Dermis blood vessel endothelial cell (primary cell): Measurements from ENCODE around the gene LMX1A. TPM values are rescaled to one million over a fixed set of nuclear protein-coding genes. Genes with fewer than 3 reads are reported as not detected.

Experiments used
- DNase-seq: peaks from one replicate; pipeline ENCODE4 v3.0.0; 2010
- total RNA-seq: library from RNA; depleted of rRNA; stranded (reverse); fragments of >200 nt; gene quantifications from 2 replicates; pipeline ENCODE4 v1.2.3, GENCODE V29; 2014

LMX1A gene
- total RNA-seq, 1 donor from 2014 or later, result not detected

DNA sequence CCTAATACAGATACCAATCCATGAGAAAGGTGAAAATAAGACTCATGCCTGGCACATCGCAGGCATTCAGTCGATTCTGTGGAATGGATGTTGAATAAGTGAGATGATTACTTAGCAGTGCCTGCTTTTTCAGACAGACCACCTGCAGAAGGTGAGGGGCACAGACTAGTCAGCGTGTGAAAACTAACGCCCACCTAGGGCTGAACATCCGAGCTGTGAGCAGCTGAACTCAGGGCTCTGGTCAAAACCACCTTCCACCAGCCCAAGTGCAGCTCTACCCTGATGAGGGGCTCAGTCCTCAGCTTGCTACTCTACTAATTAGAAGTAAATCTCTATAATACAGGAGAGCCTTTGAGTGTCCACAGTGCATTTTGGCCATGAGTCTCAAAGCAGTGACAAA, 32.5 kb downstream of the LMX1A start:
- no peak for DNase-seq

DNA sequence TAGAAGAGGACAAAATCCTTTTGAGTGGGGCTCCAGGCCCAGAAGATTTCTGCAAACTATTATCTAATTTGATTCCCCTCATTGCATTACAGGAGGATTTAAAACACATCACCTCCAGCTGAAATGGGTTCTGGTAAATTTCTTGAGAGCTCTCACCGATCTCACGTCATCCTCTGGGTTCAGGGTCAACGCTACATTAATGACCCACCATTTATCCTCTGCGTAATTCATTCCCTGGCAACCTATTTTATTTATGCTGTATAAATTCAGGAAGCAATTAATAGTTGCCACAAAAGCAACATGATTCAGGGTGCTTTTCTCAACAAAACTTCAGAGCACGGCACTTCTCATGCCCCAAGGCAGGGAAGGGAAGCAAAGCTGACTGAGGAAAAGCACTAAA, 38.9 kb downstream of the LMX1A start:
- no peak for DNase-seq

DNA sequence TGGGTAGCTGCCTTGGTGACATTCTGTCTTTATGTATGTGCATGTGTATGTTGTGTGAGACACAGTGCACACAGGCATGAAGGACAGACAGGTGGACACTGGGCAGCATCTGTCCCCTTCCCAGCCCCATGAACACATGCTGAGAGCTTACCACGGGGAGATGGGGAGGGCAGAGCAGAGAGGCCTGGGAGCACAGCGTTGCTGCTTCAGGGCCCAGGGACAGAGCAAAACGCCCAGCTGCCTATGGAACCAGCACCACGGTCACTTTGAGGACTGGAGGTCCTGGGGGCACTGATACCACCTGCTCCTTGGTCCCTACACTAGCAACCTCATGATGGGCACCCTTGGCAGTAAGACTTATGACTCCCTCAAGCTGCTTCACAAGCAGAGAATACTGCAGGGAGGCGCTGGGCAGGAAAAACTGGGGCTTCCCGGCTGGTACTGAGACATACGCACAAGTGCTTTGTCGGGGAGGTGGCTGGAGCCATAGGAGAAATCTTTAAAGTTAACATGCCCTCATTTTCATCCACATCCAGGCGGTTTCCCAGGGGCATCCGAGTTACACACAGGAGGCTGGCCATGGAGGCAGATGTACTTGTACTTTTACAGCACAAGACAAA, 40.3 kb downstream of the LMX1A start:
- DNase-seq, result no peak

DNA sequence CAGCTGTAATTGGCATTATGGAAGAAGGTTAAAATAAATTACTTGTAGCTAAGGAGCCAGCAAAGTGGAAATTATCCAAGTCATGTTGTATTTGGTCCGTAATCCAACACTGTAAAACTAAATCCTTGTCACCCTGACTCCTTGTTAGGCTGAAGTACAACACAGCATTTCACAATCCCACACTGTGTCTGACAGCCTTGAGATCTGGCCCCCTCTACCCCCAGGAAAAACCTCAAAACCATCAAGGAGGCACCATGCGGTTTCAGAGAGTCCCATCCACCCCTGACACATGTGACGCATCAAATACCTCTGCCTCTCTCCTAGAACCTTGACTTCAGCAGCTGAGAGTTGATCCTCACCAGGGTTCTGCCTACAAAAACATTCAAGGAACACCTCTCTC, 41.0 kb downstream of the LMX1A start:
- DNase-seq, result no peak

DNA sequence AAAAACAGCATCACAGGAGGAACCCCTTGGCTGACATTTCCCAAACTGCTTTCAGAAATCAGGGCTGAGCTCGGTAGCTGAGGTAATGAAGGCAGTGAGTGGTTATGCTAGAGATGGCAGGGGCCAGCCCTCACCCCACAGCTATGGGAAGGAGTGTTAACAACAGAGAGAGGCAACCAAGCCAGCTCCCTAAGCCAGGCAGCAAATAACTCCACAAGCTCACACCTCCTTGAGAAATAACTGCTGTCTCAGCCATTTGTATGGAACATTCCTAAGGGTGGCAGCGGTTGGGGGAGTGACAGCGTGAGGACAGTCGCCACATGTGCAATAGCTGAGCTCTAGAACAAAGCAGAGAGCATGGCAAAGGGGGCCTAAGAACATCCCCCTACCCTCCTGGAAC, 42.6 kb downstream of the LMX1A start:
- DNase-seq, result no peak

DNA sequence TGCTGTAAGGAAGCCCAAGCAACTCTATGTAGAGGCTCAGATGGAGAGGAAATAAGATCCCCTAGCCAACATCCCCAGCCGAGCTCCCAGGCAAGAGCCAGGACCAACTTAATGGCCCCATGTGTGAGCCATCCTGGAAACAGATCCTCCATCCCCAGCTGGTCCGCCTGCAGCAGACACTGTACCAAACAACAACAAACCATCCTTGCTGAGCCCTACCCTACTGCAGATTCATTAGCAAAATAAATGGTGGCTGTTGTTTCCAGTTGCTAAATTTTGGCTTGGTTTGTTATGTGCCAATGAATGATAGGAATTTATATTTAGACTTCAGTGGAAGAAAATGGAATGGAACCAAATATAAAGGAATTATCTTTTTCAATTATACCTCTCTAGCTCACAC, 43.9 kb downstream of the LMX1A start:
- DNase-seq, result no peak

DNA sequence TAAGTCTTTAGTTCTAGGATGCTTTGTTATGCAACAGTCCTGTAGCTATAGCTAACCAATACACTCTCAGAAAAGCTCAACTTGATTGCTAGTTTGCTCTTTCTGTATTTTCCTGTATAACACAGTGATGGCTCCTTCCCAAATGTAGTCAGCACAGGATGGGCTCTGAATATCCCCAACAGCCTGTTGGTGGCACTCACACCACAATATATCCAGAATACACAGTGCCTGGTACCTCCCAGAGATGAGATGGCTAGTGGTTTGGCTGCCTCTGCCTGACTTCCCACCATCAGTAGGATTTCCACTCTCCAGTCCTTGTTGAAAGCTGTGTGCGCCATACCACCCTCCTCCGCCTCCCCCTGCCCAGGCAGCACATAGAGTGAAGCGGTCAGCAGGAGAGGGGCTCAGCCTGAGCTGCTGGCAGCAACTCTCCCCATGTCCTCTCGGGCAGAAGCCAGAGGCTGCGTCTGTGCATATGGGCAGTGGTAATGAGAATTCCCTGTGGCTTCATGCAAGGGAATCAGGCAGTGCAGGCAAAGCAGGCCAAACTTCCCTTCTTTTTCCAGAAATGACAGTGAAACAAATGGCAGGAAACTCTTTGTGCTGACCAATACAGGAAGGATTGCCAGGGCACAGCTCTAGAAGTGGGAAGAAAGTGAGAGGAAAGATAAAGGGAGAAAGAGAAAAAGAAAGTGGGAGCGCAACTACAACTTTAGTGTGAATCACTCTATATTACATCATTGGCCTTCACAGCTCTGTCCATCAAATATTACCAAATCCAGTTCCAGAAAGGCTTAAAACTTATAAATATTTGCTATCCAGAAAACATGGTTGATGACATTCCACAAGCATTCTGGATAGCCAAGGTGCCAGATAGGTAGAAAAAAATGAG, 49.7 kb downstream of the LMX1A start:
- DNase-seq, result no peak

DNA sequence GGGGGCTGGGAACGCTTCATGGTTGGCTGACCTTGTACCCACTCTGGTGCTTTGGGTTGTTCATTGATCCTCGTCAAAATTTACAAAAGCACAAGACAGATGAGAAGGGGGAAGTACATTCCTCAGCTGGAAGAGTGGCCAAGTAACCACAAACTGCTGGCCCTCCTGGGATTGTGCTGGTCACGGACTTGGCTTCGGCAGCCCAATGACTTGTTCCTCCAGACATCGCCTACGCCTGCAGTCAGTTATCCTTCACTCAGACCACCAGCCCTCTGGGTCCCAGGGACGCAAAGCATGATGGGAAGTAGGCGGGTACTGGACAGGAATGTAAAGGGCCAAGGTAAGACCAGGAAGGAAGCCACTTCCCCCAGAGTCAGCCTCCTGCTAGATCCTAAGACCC, 53.1 kb downstream of the LMX1A start:
- no peak for DNase-seq

DNA sequence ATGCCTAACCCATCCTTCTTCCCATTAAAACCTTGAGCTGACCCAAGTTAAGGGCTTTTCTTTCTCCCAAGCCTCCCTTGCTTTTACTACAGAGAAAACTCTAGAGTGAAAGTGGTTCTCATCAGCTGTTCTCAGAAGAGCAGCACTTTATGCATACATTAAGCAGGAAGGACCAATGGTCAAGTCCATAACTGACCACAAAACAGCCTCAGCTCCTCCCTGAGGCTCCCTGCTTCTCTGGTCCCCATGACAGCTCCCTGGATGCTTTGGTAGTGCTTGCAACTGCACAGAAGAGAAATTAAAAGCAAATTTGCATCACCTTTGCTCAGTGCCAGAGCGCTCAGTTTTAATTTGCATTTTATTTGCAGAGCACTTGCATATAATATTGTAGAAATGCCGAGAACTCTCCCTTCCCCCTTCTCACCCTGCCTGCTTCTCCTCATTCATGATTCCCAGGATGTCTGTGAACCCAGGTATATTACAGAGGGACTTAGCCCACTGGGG, 56.1 kb downstream of the LMX1A start:
- no peak for DNase-seq

DNA sequence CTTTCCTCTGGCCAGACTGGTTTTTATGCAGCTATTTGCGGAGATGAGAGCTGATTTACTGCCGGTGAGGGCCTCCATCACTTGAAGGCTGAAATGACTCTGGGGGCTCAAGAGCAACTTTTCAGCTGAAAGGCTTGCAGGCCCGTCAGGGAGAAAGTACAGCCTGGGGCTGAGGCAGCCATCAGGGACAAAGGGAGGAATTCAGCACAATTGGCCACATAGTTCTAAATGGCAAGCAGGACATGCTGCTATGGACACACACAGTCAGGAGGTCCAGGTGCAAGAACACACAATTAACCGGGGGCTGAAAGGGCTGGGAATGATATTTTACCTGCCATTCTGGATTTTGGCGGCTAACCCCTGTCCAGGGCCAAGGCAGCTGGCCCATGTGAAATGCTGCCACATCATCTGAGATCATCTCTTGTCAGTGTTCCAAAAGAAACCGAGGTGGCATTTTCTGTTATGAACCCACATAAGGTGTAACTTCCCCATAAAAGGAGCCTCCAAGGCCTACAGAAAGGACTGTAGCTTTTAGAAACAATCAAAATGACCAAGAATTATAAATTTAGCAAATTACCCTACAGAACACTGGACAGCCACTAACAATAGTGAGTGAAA, 58.2 kb downstream of the LMX1A start:
- DNase-seq, result no peak

DNA sequence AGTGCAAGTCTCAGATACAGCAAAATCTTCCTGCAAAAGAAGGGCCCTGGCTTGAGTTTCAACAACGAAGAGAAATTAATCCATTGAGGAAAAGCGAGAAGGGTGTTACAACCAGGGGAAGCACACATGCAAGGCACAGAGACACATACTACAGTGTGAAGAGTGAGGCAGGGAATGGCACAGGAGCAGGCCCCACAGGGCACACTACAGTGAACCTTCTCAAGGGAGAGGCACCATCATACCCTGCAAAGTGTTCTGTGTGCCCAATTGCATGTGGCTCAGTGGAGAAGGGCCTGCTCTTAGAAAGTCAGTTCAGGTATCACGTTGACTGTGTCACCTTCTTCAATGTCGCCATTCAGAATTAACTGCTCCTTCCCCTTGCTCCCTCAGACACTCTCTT, 60.3 kb downstream of the LMX1A start:
- DNase-seq, result no peak

DNA sequence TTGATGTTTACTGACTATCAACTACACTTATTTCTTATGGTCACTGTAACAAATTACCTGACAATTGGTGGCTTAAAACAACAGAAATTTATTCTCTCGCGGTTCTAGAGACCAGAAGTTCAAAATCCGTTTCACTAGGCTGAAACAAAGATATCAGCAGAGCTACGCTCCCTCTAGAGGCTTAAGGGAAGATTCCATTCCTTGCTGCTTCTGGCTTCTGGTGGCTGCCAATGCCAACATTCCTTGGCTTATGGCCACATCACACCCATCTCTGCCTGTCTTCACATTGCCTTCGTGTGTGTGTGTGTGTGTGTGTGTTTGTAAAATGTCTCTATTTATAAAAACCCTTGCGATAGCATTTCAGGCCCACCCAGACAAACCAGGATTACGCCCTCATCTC, 66.4 kb downstream of the LMX1A start:
- DNase-seq, result no peak

DNA sequence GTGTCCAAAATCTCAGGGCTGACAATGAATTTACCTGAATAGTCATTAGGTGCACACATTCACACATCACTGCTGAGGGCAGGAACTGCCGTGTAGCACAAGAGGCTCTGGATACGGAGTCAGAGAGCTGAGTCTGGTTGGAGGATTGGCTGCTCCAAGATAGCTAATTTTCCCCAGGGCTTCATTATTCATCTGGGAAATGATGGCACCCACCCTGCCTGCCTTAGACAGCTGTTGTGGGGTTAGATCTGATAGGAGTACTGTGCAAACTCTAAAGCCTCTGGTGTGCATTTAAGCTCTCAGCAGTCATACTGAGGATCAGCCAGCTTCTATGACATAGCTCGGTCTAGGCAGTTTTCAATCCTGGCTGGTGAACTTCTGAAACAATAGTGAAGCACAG, 67.0 kb downstream of the LMX1A start:
- no peak for DNase-seq

DNA sequence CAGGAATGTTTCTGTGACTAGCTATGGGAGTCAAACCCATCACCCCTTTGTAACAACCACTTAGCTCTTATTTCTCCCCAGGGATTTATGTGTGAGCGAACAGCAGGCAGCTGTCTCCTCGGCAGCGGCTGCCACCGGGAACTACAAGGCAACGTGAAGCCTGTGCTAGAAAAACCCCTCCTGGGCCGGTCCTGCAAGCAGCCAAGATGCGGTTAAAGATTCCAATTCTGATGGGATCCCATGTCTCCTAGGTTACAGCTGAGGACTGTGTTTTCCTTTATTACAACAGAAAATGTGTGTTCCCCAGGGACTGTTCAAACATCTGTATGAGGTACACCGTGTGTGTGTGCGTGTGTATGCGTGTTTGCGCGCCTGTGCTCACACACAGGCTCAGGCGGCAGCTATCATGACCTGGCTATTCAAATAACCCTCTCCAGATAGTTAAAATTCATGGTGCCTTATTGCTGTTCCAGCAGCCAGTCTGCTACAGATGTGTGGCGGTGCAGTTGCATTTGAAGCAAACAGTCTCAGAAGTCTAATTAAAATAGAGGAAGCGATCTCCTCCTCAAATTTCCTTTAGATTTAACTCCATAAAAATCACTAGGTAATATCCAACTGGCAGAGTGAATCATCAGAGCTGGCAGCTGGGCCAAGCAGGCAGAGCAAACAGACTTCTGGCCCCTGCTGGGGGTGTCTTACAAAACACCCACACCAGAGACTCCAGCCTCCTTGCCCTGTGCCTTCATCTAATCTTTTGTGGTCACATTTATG, 68.0 kb downstream of the LMX1A start:
- DNase-seq, result no peak

DNA sequence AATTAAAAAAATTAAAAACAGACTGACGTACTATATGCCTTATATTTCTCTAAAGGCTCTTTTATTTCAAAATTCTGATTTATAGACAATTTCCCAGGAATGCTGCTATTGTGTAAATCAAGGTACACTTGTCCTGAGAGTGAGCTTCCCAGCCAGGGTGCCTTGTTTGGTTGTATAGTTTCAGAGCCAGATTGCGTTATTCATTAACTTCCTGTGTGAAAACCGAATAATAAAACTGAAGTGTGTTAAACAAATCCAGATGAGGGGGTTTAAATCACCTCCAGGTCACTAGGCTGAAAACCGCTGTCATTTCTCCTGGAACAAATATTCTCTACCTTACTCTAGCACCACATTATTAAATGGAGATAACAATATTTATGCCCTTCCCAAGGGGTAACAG, 68.7 kb downstream of the LMX1A start:
- no peak for DNase-seq

DNA sequence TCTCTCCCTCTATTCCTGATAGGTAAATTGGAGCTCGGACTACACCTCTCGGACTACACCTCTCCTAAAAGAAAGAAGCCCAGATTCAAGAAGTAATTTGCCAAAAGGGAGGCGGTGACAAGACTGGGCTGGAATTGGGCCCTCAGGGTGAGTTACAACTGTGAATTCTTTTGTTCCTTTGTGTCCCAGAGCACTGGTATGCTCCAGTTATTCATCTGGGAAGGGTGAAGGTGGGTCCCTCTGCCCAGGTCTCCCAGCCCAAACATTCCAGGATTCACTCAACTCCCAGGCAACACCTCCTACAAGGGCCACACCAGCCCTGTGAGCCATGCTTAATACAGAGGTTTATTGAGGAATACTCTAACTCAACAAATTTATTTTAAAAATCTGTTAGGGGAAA, 69.2 kb downstream of the LMX1A start:
- no peak for DNase-seq

DNA sequence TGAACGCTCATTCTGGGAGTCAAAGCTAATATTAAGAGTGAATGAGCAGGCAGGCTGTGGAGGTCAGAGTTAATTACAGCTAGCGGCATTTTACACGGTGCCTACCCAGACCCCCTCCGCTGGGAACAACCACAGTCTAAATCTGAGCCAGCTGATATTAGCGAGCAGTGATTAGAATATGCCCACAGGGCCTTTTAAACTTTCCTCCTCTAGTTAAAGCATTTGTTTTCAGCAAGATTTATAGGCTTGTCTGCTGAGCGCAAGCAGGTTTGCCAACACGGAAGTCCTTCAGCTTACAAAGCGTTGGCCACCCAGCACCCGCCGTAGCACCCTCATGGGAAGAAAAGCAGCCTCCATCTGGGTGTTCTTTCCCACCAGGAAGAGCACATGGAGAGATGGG, 72.1 kb downstream of the LMX1A start:
- DNase-seq, result no peak

DNA sequence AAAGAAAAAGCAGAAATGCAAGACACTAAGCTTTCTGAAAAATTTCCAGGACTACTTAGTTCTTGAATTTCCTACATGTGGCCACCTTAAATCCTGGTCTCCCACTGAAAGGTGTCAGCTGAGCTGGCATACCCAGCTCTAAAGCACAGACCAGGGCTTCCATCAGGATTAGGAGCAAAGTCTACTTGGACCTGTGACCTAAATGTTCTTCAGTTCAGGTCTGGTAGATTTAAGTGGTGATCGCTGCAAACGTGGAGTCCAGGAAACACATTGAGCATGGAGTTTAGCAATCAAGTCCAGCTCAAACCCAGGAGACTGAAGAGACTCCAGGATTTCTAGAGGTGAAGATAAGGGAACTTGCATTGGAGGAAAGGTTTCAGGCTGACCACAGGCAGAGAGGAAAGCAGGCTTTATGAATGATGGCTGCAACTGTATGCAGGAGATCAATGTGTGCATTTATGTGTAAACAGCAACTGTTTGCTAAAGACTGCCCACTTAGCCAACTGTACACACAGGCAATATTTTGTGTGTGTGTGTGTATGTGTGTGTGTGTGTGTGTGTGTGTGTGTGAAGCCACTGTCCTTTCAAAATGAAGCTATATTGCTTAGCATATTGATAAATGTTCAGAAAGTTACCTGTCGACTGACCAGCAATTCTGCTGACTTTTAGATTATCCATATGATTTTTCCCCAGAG, 75.2 kb downstream of the LMX1A start:
- no peak for DNase-seq

DNA sequence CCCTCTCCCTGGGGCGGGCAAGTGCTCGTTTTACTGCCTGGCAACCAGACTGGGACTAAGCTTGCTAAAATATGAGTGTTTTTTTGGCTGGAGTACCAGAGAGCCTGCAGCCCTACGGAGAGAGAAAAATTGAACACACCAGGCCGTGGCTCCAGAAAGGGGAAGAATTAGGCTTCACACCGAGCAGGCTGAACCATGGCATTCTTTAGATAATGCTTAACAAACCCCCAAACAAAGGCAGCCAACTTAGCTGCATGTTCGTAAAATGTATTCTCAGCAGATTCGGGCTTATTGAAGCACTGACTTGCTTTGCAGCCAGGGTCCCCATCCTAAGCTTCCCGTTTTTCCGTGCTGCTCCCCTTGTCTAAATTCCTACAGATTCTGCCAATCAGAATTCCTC, 76.6 kb downstream of the LMX1A start:
- no peak for DNase-seq

DNA sequence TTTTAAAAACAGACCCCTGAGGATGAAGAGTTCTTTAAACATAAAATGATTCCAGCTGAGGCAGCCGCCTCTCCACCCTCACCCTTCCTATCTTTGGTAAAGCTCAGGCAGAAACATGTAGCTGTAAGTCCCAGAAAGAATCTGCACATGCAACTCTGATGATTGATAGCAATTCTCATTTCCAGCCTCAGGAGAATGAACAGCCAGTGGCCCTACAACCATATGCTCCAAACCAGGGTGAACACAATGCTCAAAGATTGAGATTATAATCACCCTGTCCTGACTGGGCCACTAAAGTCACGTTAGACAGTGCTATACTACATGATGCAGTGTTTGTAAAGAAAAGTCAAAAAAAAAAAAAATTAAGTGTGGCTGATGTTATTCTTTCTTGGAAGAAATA, 80.2 kb downstream of the LMX1A start:
- no peak for DNase-seq

DNA sequence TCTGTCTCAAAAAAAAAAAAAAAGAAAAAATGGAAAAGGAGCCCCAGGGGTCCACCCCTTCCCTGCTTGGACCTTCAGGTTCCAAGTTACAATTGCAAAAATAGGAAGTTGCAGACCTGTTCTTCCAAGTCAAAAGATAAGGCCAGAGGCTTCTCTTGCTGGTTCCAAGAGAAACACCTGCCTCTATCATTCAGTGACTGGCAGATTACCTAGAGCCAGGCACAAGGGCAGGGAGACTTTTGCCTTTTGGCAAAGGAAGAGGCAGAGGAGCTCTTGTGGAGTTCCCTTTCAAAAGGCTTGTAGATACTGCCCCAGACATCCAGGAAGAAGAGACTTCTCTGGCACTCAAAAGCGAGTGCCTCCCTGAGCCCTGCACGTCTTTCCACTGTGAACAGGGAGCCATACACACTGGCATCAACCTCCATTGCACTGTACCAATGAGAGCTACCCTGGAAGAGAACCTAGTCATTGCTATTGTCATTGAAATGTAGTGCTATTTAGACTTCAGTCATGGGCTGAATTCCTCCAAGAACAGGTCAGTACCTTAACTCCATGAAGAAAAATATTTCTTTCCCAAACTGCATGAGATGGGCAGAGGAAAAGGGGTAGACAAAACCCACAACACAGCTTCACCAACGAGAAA, 91.2 kb downstream of the LMX1A start:
- DNase-seq, result no peak
